ENCODE data around the gene ITPR1. TPM values are rescaled to one million over a fixed set of nuclear protein-coding genes. Genes with fewer than 3 reads are reported as not detected.

The ITPR1 gene
- total RNA-seq, 4 donors from 2014 or later: 14.7 to 45.1 (median 21.0) TPM

DNA sequence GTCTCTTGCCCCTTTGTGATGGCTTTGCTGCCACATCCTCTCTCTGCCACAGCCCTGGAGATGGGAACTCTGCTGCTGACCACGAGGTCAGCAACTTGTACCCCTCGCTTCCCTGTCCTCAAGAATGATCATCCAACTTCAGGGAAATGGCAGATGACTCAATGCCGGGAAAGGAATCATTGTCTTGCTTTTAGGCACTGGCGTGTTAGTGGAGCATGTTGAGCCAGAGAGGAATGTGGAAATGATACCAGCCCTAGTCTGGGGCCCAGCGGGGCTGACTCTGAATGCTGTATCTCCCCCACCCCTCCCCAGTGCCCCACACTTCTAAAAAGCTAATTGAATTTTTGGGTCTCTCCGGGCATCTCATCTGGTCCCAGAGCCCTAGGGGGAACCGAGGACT, 301.2 kb downstream of the ITPR1 start:
- H3K4me1 ChIP-seq: no peaks in the 10 kb centered on the region
- H3K27me3 ChIP-seq: no peaks in the 10 kb centered on the region
- TF ChIP-seq POLR2A (IDR thresholded peaks at IDR 0.05) (no peak), EP300 (IDR thresholded peaks at IDR 0.05) (no peak), POLR2AphosphoS5 (IDR thresholded peaks at IDR 0.05) (no peak)
- TF ChIP-seq, protein P1, sequence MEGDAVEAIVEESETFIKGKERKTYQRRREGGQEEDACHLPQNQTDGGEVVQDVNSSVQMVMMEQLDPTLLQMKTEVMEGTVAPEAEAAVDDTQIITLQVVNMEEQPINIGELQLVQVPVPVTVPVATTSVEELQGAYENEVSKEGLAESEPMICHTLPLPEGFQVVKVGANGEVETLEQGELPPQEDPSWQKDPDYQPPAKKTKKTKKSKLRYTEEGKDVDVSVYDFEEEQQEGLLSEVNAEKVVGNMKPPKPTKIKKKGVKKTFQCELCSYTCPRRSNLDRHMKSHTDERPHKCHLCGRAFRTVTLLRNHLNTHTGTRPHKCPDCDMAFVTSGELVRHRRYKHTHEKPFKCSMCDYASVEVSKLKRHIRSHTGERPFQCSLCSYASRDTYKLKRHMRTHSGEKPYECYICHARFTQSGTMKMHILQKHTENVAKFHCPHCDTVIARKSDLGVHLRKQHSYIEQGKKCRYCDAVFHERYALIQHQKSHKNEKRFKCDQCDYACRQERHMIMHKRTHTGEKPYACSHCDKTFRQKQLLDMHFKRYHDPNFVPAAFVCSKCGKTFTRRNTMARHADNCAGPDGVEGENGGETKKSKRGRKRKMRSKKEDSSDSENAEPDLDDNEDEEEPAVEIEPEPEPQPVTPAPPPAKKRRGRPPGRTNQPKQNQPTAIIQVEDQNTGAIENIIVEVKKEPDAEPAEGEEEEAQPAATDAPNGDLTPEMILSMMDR (IDR thresholded peaks at IDR 0.05): no peak
- WGBS: 80% methylated on average over 7 of the region's 7 CpGs
- no peak overlapping the region for H3K4me3 ChIP-seq
- no peak for DNase-seq (ENCODE audit: low spot score in 2 of 2)
- no peak overlapping the region for H3K27ac ChIP-seq
- H3K9me3 ChIP-seq: no peaks in the 10 kb centered on the region
- peaks cover 2% of the 10 kb centered on the region for H3K36me3 ChIP-seq

- Histone ChIP-seq H3K27me3 (no peaks in the 10 kb centered on the region), H3K4me1 (no peaks in the 10 kb centered on the region), H3K4me3 (no peak overlapping the region), H3K9me3 (no peaks in the 10 kb centered on the region), H3K36me3 (peaks cover 2% of the 10 kb centered on the region), H3K27ac (no peak overlapping the region)
- 95% methylated on average over 13 of the region's 13 CpGs for WGBS
- no peak for TF ChIP-seq POLR2AphosphoS5 (IDR thresholded peaks at IDR 0.05)
- TF ChIP-seq POLR2A (IDR thresholded peaks at IDR 0.05): no peak
- TF ChIP-seq, protein P1 (IDR thresholded peaks at IDR 0.05): no peak
- TF ChIP-seq EP300 (IDR thresholded peaks at IDR 0.05): no peak
- no peak for DNase-seq (ENCODE audit: low spot score in 2 of 2)
Measured at GRCh38 chr3:4794798-4795197, 301.6 kb downstream of the ITPR1 start.

- 92% methylated on average over 7 of the region's 7 CpGs for WGBS
Measured at GRCh38 chr3:4795905-4796304, 302.8 kb downstream of the ITPR1 start.

DNA sequence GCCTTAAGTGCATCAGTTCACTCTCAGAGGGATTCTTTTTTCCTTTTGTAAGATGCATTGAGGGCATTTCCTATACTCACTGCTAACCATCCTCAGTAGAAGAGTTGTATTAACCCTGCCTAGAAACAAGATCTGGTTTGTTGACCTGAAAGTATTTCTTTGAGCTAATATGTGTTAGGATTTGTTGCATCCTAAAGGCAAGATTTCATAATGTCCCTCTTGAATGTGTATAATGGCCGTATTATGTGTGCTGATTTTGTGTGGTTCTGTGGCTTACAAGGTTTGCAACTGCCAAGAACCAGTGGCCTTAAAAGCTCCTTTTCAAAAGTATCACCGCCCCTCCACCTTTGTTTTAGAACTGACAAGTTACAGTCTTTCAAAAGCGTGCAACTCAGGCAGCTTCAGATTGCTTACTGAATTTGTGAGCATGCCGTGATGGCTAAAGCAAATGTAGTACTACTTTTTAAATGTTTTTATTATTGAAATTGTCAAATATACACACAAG, 304.1 kb downstream of the ITPR1 start:
- H3K4me1 ChIP-seq: no peaks in the 10 kb centered on the region
- H3K4me3 ChIP-seq: no peak overlapping the region
- H3K36me3 ChIP-seq: no peaks in the 10 kb centered on the region
- no peaks in the 10 kb centered on the region for H3K9me3 ChIP-seq
- WGBS: 93% methylated on average over 4 of the region's 4 CpGs
- H3K27ac ChIP-seq: no peak overlapping the region
- DNase-seq (ENCODE audit: low spot score in 2 of 2): no peak
- no peaks in the 10 kb centered on the region for H3K27me3 ChIP-seq
- TF ChIP-seq, protein P1 (IDR thresholded peaks at IDR 0.05): no peak
- TF ChIP-seq POLR2AphosphoS5 (IDR thresholded peaks at IDR 0.05): no peak
- TF ChIP-seq POLR2A (IDR thresholded peaks at IDR 0.05): no peak
- no peak for TF ChIP-seq EP300 (IDR thresholded peaks at IDR 0.05)

More at GRCh38 chr3:4795905-4796304, 302.8 kb downstream of the ITPR1 start:
- DNase-seq (ENCODE audit: low spot score in 2 of 2): no peak
- TF ChIP-seq POLR2AphosphoS5 (IDR thresholded peaks at IDR 0.05): no peak
- no peak for TF ChIP-seq POLR2A (IDR thresholded peaks at IDR 0.05)
- TF ChIP-seq, protein P1 (IDR thresholded peaks at IDR 0.05): no peak
- TF ChIP-seq EP300 (IDR thresholded peaks at IDR 0.05): no peak
- Histone ChIP-seq H3K36me3 (peaks cover 2% of the 10 kb centered on the region), H3K9me3 (no peaks in the 10 kb centered on the region), H3K4me3 (no peak overlapping the region), H3K27ac (no peak overlapping the region), H3K4me1 (no peaks in the 10 kb centered on the region), H3K27me3 (no peaks in the 10 kb centered on the region)

- no peak for TF ChIP-seq POLR2AphosphoS5 (IDR thresholded peaks at IDR 0.05)
- Histone ChIP-seq H3K4me1 (no peaks in the 10 kb centered on the region), H3K27me3 (no peaks in the 10 kb centered on the region), H3K4me3 (no peak overlapping the region), H3K36me3 (no peaks in the 10 kb centered on the region), H3K9me3 (no peaks in the 10 kb centered on the region), H3K27ac (no peak overlapping the region)
- WGBS: 89% methylated on average over 14 of the region's 14 CpGs
- DNase-seq (ENCODE audit: low spot score in 2 of 2): no peak
Measured at GRCh38 chr3:4799266-4800256, 306.4 kb downstream of the ITPR1 start.
